ENCODE measurements around the gene ZGLP1. TPM values are rescaled to one million over a fixed set of nuclear protein-coding genes. Genes with fewer than 3 reads are reported as not detected.

The ZGLP1 gene
- total and polyA plus RNA-seq, 2 of the 13 experiments (the other 11 are each of a cell fraction or from before 2014, with no cell fraction given) = 2.4 to 3.0 TPM

- TF ChIP-seq SALL1 (CRISPR knock-in tag; IDR thresholded peaks at IDR 0.05) = peak; percentile 51
- TF ChIP-seq ZNF792 (CRISPR knock-in tag; IDR thresholded peaks at IDR 0.05) = 0 out of 2 replicates have a peak, but pooled peaks have one; percentile 14
- 0 out of 2 replicates have a peak, but pooled peaks have one; percentile 36 for TF ChIP-seq ZNF256 (CRISPR knock-in tag; conservative IDR thresholded peaks at IDR 0.05)
- TF ChIP-seq SRSF4 (IDR thresholded peaks at IDR 0.05; ENCODE audit: low read depth, low read length, poor library complexity, severe bottlenecking) = no peak
- 0 out of 2 replicates have a peak, but pooled peaks have one; percentile 22 for TF ChIP-seq ARID2 (CRISPR knock-in tag; IDR thresholded peaks at IDR 0.05; ENCODE audit: borderline replicate concordance)
- TF ChIP-seq ZNF598 (CRISPR knock-in tag; IDR thresholded peaks at IDR 0.05; ENCODE audit: borderline replicate concordance) = 0 out of 2 replicates have a peak, but pooled peaks have one; percentile 47
- peak; percentile 98 for TF ChIP-seq AGO1 (IDR thresholded peaks at IDR 0.05; ENCODE audit: low read depth, low read length, poor library complexity, severe bottlenecking)
- TF ChIP-seq PHF8 (CRISPR knock-in tag; IDR thresholded peaks at IDR 0.05) = peak; percentile 45; the same call in 1 of the 2 replicates
- TF ChIP-seq PAWR (CRISPR knock-in tag; IDR thresholded peaks at IDR 0.05; ENCODE audit: borderline replicate concordance) = no peak
- TF ChIP-seq ZFP82 (CRISPR knock-in tag; IDR thresholded peaks at IDR 0.05; ENCODE audit: borderline replicate concordance) = peak; percentile 78; the same call in 1 of the 2 replicates
- peak; percentile 73 for TF ChIP-seq RBFOX2 (IDR thresholded peaks at IDR 0.05; ENCODE audit: low read depth, low read length)
- 0 out of 4 replicates have a peak, but pooled peaks of 1 of the 2 experiments have one; percentile 33 for TF ChIP-seq KLF16 (CRISPR knock-in tag; IDR thresholded peaks at IDR 0.05)
- peak; percentile 72; the same call in 1 of the 2 replicates for TF ChIP-seq ZSCAN20 (CRISPR knock-in tag; IDR thresholded peaks at IDR 0.05; ENCODE audit: borderline replicate concordance)
- peak; percentile 21 for TF ChIP-seq ZBTB7B (CRISPR knock-in tag; IDR thresholded peaks at IDR 0.05)
- TF ChIP-seq TSC22D2 (CRISPR knock-in tag; IDR thresholded peaks at IDR 0.05; ENCODE audit: borderline replicate concordance) = peak; percentile 58; the same call in 1 of the 2 replicates
- TF ChIP-seq KMT2A (CRISPR knock-in tag; IDR thresholded peaks at IDR 0.05) = peak; percentile 31; the same call in 1 of the 2 replicates
- no peak for TF ChIP-seq KAT2B (IDR thresholded peaks at IDR 0.05; ENCODE audit: borderline replicate concordance, low read depth, low read length)
- TF ChIP-seq NFKBIZ (CRISPR knock-in tag; IDR thresholded peaks at IDR 0.05) = no peak
- TF ChIP-seq ZNF615 (CRISPR knock-in tag; IDR thresholded peaks at IDR 0.05; ENCODE audit: borderline replicate concordance) = no peak
- TF ChIP-seq ZMAT3 (CRISPR knock-in tag; conservative IDR thresholded peaks at IDR 0.05) = peak; percentile 45; the same call in 1 of the 2 replicates
- TF ChIP-seq SP5 (CRISPR knock-in tag; IDR thresholded peaks at IDR 0.05; ENCODE audit: borderline replicate concordance, low read depth) = peak; percentile 62; the same call in 1 of the 2 replicates
- 0 out of 2 replicates have a peak, but pooled peaks have one; percentile 50 for TF ChIP-seq ARHGAP35 (CRISPR knock-in tag; IDR thresholded peaks at IDR 0.05; ENCODE audit: borderline replicate concordance)
- TF ChIP-seq THAP7 (CRISPR knock-in tag; IDR thresholded peaks at IDR 0.05) = no peak
- 0 out of 2 replicates have a peak, but pooled peaks have one; percentile 8 for TF ChIP-seq ZBTB37 (CRISPR knock-in tag; IDR thresholded peaks at IDR 0.05)
- peak in 1 of 2 experiments; percentile 8; a peak in 1 of 4 replicates for TF ChIP-seq EP300 (IDR thresholded peaks at IDR 0.05; ENCODE audit: low read depth in 2 of 2, low read length in 2 of 2)
- no peak for TF ChIP-seq EP300 (CRISPR knock-in tag; IDR thresholded peaks at IDR 0.05; ENCODE audit: borderline replicate concordance)
- TF ChIP-seq KDM3A (CRISPR knock-in tag; IDR thresholded peaks at IDR 0.05; ENCODE audit: low read depth) = peak; percentile 34; the same call in 1 of the 2 replicates
Observed at GRCh38 chr19:10286803-10287737, 22.5 kb downstream of the ZGLP1 start, which contains the start of gene ICAM4 (continued).

Measured in HepG2 (cell line).